GM19397 (cell line): Measurements from ENCODE around the gene PDE1A.

Source experiments
- ATAC-seq: cut with Tn5 transposase; IDR thresholded peaks from one replicate; pipeline ENCODE4 v1.9.1; 2021; ENCODE audit warnings: mild to moderate bottlenecking, moderate library complexity; ENCODE audit not compliant: unreplicated experiment

The PDE1A gene

DNA sequence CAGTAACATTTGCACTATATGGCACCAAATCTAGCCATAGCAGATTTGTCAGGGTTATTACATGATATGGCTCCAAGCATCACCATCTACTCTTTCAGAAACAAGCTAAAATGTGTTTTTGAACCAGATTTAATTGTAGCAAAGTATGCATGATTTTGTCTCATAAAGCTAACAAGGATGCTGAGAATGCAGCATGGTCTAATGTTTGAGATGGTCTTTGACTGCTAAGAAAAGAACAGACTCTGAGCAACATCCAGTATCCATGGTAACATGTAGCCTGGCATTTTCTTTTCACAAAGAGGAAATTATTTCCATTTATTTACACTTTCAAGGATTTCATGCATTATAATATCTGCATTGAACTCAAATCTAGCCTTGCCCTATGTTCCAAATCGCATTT lies 206.5 kb downstream of the PDE1A start:
- no peak for ATAC-seq

DNA sequence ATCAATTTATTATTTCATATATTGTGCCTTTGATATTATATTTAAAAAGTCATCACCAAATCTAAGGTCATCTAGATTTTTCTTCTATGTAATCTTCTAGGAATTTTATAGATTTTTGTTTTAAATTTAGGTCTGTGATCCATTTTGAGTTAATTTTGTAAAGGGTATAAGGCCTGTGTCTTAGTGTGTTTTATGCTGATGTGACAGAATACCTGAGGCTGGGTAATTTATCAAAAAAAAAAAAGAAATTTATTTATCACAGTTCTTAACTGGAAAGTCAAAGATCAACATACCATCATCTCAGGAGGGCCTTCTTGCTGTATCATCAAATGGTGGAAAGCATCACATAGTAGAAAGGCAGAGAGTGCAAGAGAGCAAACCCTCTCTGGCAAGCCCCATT lies 216.2 kb downstream of the PDE1A start:
- no peak for ATAC-seq

DNA sequence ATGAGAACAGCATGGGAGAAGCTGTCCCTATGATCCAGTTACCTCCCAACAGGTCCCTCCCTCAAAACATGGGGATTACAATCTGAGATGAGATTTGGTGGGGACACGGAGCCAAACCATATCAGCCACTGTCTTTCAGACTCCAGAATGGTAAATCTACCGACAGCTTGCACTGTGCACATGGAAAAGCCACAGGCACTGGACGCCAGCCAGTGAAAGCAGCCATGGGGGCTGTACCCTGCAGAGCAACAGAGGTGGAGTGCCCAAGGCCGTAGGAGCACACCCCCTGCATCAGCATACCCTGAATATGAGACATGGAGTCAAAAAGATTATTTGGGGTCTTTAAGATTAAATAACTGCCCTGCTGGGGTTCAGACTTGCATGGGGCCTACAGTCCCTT lies 218.4 kb downstream of the PDE1A start:
- no peak for ATAC-seq

DNA sequence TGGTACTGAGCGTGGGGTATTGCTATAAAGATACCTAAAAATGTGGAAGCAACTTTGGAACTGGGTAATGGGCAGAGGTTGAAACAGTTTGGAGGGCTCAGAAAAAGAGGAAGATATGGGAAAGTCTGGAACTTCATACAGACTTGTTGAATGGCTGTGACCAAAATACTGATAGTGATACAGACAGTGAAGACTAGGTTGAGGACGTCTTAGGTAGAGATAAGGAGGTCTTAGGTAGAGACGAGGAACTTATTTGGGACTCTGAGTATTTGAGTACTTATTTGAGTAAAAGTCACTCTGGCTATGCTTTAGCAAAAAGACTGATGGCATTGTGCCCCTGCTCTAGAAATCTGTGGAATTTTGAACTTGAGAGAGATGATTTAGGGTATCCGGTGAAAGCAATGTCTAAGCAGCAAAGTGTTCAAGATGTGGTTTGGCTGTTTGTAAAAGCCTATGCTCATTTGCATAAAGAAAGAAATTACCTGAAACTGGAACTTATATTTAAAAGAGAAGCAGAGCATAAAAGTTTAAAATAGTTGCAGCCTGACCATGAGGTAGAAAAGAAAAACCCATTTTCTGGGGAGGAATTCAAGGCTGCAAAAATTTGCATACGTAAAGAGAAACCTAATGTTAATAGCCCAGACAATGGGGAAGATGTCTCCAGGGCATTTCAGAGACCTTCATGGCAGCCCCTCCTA lies 219.6 kb downstream of the PDE1A start:
- no peak for ATAC-seq

DNA sequence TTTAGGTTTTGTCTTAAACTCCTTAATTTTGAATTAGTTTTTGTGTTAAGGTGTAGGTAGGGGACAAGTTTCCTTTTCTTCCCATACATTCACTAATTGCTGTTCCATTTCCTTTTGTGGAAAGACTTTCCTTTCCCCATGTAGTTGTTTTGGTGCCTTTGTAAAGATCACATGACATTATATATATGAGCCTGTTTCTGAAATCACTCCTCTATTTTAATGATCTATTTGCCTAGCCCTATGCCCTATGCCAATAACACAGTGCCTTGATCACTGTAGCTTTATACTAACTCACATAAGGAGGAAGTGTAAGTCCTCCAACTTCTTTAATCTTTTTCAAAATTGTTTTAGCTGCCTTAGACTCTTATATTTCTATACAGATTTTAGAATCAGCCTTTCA lies 229.3 kb downstream of the PDE1A start:
- no peak for ATAC-seq

DNA sequence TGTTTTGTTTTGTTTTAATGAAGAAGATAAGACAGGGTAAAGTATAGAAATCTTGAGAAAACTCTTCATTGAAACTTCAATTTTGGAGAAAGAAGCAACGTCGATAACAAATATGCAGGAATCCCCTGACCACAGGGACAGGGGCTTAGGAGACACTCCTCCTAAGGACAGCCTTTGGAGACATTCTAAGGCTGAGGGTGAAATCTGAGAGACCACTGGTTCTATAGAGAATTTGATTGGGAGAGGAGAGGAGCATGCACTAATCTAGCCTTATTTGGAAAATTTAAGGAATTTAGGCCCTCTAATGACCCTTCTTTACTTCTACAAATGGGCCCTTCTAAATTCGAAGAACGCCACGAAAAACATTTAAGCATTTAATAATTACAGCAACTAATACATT lies 233.5 kb downstream of the PDE1A start:
- ATAC-seq = no peak

DNA sequence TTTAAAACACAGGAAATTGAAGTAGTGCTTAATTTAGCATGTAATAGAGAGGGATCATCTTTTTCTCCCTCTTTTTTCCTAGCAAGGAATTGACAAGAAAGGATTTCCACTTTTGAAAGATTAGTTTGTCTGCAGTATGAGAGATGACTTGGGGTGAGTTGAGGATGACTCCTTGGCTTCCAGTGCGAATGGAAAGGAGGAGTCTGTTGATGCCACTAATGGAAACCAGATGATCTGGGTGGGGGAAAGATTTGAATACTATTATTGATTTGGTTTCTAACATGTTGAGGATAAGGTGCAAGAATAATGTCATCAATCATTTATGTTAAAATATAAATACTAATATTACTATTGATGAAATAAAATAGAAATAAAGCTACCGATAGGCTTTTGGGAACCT lies 235.8 kb downstream of the PDE1A start:
- ATAC-seq = no peak

DNA sequence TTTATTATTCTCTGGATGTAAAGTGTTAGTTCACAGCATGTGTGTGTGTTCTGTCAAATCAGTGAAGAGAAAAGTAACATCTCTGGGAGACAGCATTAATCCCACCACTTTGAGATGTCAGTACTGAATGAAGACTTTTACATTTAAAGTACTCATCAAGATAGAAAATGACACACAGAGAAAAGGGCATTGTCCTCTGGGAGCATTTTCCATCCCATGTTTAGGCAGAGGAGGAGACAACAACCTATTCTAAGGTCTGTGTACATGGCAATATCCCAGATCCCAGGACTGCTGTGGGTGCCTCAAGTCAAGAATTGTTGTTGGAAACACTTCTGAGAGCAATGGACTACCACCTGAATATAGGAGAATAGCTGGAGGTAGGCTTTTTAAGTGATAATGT lies 239.7 kb downstream of the PDE1A start:
- no peak for ATAC-seq

DNA sequence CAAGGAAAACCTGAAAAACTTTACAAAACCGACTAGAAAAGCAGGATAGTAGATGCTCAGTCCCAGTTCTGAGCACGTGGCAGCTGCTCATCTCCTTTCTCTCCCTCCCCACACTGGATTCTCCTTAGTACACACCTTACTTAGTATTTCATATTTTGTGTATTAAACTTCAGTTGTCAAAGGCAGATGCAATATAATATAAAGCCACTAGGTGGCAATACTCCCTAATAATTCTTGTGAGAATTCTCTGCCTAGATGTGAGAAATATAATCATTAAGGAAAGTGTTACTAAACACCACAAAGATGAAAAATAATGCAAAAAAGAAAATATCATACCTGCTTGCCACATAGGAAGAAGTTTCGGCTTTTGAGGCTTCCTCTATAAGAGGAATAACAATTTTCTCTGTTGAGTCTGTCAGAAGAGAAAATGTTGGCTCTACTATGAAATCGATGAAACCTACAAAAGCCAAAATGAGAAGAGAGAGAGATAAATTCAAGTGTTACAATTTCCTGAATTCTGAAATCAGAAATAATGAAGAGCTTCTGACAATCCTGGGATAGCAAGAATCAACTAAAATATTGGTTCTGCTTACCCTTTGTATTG lies 240.6 kb downstream of the PDE1A start:
- no peak for ATAC-seq

DNA sequence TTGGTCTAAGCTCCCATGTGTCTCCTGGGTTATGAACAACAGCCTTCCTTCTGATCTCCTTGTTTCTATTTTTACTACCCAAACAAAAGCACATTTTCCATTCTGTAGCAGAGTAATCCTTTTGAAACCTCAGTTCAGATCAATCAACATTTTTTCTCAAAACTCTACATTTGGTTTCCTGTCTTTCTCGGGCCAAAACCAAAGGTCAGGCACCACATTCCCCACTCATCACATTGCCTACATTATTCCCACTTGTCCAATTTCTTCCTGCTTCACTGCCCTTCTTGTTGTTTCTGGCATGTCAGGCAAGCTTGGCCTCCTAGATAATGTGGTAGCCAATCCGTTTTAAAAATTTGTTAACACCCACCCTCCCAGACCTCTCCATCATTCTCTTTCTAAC lies 244.4 kb downstream of the PDE1A start:
- ATAC-seq = no peak

DNA sequence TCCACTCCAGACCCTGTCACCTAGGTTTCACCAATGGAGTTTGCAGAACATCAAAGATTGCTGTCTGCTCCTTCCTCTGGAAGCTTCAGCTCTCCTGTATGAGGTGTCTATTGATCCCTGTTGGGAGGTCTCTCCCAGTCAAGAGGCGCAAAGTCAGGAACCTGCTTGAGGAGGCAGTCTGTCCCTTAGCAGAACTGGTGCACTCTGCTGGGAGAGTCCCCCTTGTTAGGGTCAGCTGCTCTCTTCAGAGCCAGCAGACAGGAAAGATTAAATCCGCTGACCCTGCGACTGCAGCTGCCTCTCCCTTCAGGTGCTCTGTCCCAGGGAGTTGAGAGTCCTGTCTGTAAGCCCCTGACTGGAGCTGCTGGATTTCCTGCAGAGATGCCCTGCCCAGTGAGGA lies 245.5 kb downstream of the PDE1A start:
- no peak for ATAC-seq

DNA sequence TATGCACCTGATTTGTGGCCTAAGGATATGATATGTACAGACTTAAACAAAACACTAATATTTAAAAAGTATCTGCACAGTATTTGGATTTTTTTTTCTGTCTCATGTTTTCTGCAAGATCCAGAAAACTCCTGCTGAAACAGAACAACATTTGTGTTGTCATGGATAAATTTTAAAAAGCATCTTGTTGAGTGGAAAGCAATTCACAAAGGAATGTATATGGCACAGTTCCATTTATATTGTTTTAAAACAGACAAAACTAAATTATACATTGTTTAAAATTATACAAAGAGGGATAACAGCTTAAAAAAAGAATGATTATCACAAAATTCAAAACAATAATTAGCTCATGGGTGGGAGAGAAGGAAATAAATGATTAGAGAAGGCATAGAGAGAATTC lies 247.7 kb downstream of the PDE1A start:
- no peak for ATAC-seq

DNA sequence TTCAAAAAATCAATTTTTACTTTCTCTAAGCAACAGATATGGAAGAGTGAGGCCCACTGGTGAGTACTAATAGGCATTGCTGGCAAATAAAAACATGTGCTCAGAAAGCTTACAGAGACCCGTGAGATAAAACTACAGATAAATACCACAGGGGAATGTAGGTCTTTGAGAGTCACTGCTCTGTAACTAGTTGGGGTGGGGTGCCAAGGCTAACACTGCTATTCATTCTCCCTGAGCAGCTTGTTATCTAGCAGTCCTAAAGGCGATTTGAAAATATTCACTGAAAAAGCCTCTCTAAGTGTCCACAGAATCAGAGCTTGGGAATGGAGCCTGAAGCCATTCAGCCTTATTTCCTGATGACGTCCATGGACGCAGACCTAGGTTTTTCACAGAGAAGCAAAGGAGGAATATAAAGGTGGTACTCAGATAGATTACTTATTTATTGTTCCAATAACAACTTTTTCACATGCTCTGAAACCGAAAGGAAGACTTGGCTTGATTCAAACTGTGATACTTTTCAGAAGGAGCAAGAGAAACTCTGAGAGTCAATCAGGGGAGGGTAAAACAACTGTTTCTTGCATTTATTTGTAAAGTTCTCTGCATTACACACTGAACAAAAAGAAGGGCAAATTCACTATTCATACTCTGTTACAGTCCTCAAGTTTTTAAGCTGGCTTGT lies 252.8 kb downstream of the PDE1A start:
- no peak for ATAC-seq

DNA sequence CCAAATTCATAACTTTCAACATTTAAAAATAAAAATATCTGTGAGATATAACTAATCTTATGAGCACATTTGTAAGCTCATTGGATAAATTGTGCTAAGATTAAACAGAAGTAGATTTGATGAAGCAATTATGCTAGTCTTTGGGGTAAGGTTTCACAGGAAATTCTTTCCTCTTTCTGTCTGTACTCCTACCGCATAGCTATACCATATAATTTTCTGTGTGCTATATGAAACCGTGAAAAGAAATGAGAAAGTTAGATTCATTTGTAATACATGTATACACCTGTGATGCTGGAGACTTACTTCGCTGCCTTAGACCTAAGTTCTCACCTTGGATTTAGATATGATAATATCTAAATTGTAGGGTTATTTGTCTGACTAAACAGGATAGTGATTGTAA lies 256.5 kb downstream of the PDE1A start:
- no peak for ATAC-seq

DNA sequence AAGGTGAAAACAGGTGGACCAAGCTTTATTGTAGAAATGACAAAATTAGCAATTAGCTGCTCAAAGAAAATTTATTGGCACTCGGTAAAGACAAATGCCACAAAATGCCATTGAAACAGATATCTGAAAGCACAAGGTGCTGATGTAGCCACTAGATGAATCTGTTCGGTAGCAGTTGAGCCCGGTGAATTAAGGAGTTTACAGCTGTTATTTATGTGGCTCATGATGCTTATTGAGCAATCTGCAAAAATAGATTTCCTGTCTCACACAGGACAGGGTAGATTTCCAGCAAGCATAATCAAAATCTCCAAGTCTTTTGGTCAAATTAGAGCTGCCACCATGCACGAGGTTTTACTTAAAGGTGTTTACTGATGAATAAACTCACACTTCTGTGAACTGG lies 259.0 kb downstream of the PDE1A start:
- ATAC-seq = no peak

DNA sequence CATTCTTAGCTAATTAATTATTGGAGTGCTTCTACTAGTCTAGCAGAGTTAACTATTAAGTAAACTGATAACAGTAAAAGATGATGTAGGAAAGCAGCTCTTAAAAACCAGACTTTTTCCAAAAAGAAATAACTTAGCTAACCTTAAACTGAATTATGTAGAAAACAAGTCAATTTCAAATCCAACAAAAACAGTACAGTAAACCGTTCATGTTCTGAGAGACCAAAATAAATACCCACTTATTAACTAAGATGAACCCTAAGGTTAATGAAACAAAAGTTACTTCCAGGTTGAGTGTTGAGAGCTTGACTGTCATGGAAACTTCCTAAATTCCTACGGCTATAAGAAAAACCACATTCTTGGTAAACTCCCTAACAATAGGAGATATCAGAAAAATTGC lies 260.0 kb downstream of the PDE1A start:
- no peak for ATAC-seq

DNA sequence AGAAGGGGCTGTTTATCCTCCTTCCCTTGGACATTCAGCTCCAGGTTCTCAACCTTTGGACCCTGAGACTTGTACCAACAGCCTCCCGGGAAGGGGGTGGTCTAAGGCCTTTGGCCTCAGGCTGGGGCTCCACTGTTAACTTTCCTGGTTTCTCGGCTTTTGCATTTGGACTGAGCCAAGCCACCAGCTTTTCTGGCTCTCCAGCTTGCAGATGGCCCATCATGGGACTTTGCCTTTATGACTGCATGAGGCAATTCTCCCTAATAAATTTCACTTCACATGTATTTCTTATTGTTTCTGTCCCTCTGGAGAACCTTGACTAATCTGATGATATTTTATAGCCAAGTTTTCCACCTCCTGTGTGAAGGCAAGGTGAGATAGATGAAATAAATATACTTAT lies 260.4 kb downstream of the PDE1A start:
- no peak for ATAC-seq

DNA sequence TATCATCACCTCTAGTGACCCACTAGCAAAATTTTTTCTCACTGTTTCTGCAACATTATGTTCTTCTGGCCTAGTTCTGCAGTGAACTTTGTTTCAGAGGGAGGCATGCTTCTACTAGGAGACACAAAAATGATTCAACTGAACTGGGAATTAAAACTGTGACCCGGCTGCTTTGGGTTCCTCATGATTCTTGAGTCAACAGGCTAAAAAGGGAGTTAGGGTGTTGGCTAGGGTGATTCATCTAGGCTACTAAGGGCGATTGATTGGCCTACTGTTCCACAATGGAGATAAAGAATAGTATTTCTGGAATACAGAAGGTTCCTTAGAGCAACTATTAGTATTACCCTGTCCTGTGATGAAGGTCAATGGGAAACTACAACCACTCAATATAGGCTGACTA lies 261.6 kb downstream of the PDE1A start:
- ATAC-seq = no peak

DNA sequence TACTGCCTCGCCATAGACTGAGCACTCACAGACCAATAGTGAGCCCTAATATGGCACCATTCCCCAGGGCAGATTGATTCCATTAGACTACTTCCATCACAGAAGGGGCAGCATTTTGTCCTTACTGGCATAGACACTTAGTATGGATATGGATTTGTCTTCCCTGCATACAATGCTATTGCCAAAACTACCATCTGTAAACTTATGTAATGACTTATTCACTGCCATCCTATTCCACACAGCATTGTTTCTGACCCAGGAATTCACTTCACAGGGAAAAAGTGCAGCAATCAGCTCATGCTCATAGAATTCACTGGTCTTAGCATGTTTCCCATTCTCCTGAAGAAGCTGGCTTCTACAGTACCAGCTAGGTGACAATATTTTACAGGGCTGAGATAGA lies 262.1 kb downstream of the PDE1A start:
- ATAC-seq = no peak

DNA sequence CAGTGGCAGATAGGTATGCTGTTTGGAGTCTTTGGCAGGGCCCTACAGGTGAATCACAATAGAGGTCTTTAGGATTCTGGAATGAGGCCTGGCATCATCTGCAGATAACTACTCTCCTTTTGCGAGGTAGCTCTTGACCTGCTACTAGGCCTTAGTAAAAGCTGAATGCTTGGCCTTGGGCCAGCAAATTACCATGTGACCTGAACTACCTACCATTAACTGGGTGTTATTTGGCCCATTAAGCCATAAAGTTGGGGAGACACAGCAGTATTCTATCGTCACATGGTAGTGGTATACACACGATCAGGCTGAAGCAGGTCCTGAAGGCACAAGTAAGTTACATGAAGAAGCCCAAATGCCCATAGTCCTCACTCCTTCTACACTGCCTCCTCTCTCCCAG lies 263.0 kb downstream of the PDE1A start:
- ATAC-seq = no peak

DNA sequence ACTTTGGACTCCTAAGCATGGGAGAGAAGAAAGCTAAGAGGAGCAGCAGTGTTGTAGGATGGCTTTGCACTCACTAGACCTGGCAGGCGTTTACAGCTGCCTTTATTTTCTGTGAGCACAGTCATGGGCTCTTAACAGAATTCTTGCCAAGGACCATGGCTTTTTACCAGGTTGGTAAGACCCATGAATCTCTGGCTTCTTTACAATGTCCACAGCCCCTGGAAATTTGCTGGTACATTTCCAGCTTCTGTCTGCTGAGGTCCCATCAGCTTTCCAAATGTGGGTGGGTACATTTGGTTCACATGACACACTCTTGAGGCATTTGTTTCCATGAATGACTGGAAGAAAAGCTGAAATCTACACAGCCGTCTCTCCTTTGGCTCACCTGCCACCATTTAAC lies 278.5 kb downstream of the PDE1A start:
- ATAC-seq = no peak

DNA sequence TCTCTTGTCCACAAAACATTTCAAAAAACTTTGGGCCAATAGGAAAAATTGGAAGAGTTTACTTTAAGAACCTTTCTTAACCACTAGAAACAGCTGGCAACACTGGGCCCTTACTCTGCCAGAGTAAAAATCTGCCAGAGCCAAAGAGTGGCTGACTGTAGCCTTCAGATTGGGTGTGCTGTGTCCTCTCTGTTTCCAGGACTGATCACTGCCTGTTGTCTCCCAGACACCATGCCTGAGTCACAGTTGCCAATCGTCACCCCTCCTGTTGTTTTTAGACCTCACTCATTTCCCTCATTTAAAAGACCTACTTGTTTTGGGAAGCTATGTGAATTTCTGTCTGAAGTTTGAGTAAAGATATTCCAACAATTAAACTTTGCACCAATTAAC lies 282.1 kb downstream of the PDE1A start:
- ATAC-seq = no peak
